ENCODE measurements around the gene GAK. TPM values are rescaled to one million over a fixed set of nuclear protein-coding genes. Genes with fewer than 3 reads are reported as not detected.

GAK gene
- total and polyA plus RNA-seq, 2 of the 13 experiments (the other 11 are each of a cell fraction or from before 2014, with no cell fraction given), result 17.5 to 44.3 TPM

- BruUV-seq (replicated peaks), result no TSS peak
- CTCF ChIA-PET (ENCODE audit: low intra/inter-chr PET ratio, low total read pairs), result no interaction called here
Measured at GRCh38 chr4:857461-857860, 74.7 kb downstream of the GAK start.

GRCh38 chr4:856225-856901 lies 75.8 kb downstream of the GAK start:
- POLR2A ChIA-PET, result no interaction called here
- H3K4me1 ChIP-seq (ENCODE audit: insufficient read depth, low read length), result no peaks in the 10 kb centered on the region
- H3K27me3 ChIP-seq (ENCODE audit: control insufficient read depth in 1 of 2, insufficient read depth in 2 of 2, low read length in 2 of 2), result no peaks in the 10 kb centered on the region
- H3K9me3 ChIP-seq (ENCODE audit: low read length), result no peaks in the 10 kb centered on the region
- intact Hi-C loops (cut with micrococcal nuclease; ENCODE audit: unreplicated experiment), result no loop called here
- no peak overlapping the region for H3K4me2 ChIP-seq (ENCODE audit: low read depth, low read length)
- no peak overlapping the region for H2AFZ ChIP-seq (ENCODE audit: low read length)
- TF ChIP-seq GPBP1L1 (CRISPR knock-in tag; IDR thresholded peaks at IDR 0.05) (no peak), ZSCAN21 (CRISPR knock-in tag; IDR thresholded peaks at IDR 0.05; ENCODE audit: borderline replicate concordance) (no peak), ZNF850 (CRISPR knock-in tag; conservative IDR thresholded peaks at IDR 0.05) (no peak), CHD4 (IDR thresholded peaks at IDR 0.05; ENCODE audit: borderline replicate concordance, low read length) (no peak), ZZZ3 (CRISPR knock-in tag; IDR thresholded peaks at IDR 0.05; ENCODE audit: borderline replicate concordance) (no peak), FOXA3 (CRISPR knock-in tag; IDR thresholded peaks at IDR 0.05) (no peak), ZBED4 (CRISPR knock-in tag; IDR thresholded peaks at IDR 0.05; ENCODE audit: borderline replicate concordance) (no peak), STAG1 (CRISPR knock-in tag; IDR thresholded peaks at IDR 0.05) (no peak), ZFP37 (CRISPR knock-in tag; IDR thresholded peaks at IDR 0.05; ENCODE audit: borderline replicate concordance) (no peak), TFDP1 (CRISPR knock-in tag; IDR thresholded peaks at IDR 0.05; ENCODE audit: borderline replicate concordance) (no peak), SMAD3 (CRISPR knock-in tag; IDR thresholded peaks at IDR 0.05) (no peak), ZFP1 (CRISPR knock-in tag; IDR thresholded peaks at IDR 0.05) (no peak)
- ATAC-seq (no peak), DNase-seq (ENCODE audit: low spot score) (no peak), FAIRE-seq (no peak)
- H3K9ac ChIP-seq (ENCODE audit: insufficient read depth, low read depth, low read length), result no peak overlapping the region
- CTCF ChIA-PET (ENCODE audit: low intra/inter-chr PET ratio, low total read pairs), result no interaction called here
- no peak overlapping the region for H3K27ac ChIP-seq (ENCODE audit: extremely low read length, insufficient read depth, low read length)
- in situ Hi-C loops (cut with HindIII; ENCODE audit: extremely low pct_ligation_motif_present, low pct_unique_long_range_greater_than_20kb), result no loop called here
- peaks cover 9 to 34% of the 10 kb centered on the region in 2 experiments; a peak in 4 of 5 replicates for H3K36me3 ChIP-seq (replicated peaks in 1 of 2; ENCODE audit: control insufficient read depth in 1 of 2, insufficient read depth in 2 of 2, low read length in 2 of 2)
- no peak overlapping the region for H3K4me3 ChIP-seq (replicated peaks in 1 of 3; ENCODE audit: insufficient read depth in 1 of 3, low read depth in 2 of 3, low read length in 3 of 3)
- no peaks in the 10 kb centered on the region for H4K20me1 ChIP-seq (ENCODE audit: insufficient read depth, low read length)
- BruUV-seq (replicated peaks), result no TSS peak
- no peaks in the 10 kb centered on the region for H3K79me2 ChIP-seq (ENCODE audit: insufficient read depth, low read length)
- WGBS (ENCODE audit: low lambda C conversion rate), result 94% methylated on average over 3 of the region's 3 CpGs

More at GRCh38 chr4:857461-857860, 74.7 kb downstream of the GAK start:
- 97% methylated on average over 11 of the region's 11 CpGs for WGBS (ENCODE audit: low lambda C conversion rate)
- H3K27ac ChIP-seq (ENCODE audit: extremely low read length, insufficient read depth, low read length), result no peak overlapping the region
- TF ChIP-seq ZFX (CRISPR knock-in tag; IDR thresholded peaks at IDR 0.05; ENCODE audit: low read depth), result no peak
- POLR2A ChIA-PET, result no interaction called here
- no peaks in the 10 kb centered on the region for H4K20me1 ChIP-seq (ENCODE audit: insufficient read depth, low read length)
- H2AFZ ChIP-seq (ENCODE audit: low read length), result no peak overlapping the region
- no peaks in the 10 kb centered on the region for H3K4me1 ChIP-seq (ENCODE audit: insufficient read depth, low read length)
- no peak for FAIRE-seq
- in situ Hi-C loops (cut with HindIII; ENCODE audit: extremely low pct_ligation_motif_present, low pct_unique_long_range_greater_than_20kb), result no loop called here
- no peak overlapping the region for H3K9ac ChIP-seq (ENCODE audit: insufficient read depth, low read depth, low read length)
- intact Hi-C loops (cut with micrococcal nuclease; ENCODE audit: unreplicated experiment), result no loop called here
- H3K9me3 ChIP-seq (ENCODE audit: low read length), result no peaks in the 10 kb centered on the region
- H3K27me3 ChIP-seq (ENCODE audit: control insufficient read depth in 1 of 2, insufficient read depth in 2 of 2, low read length in 2 of 2), result no peaks in the 10 kb centered on the region
- DNase-seq (ENCODE audit: low spot score), result no peak
- H3K79me2 ChIP-seq (ENCODE audit: insufficient read depth, low read length), result no peaks in the 10 kb centered on the region
- H3K4me2 ChIP-seq (ENCODE audit: low read depth, low read length), result no peak overlapping the region
- ATAC-seq, result no peak
- H3K36me3 ChIP-seq (replicated peaks in 1 of 2; ENCODE audit: control insufficient read depth in 1 of 2, insufficient read depth in 2 of 2, low read length in 2 of 2), result peaks cover 9 to 33% of the 10 kb centered on the region in 2 experiments; a peak in 4 of 5 replicates
- no peak overlapping the region for H3K4me3 ChIP-seq (replicated peaks in 1 of 3; ENCODE audit: insufficient read depth in 1 of 3, low read depth in 2 of 3, low read length in 3 of 3)
